IPS-18a (cell line): ENCODE measurements around the gene XPO1.
"Not testable (repeated sequence)": the region's sequence is repeated elsewhere in the genome, so short reads cannot be mapped to it uniquely, and the experiment has no call there.

Source experiments
- H3K27ac ChIP-seq: one replicate; pipeline ENCODE4 v1.5.1; 2013; ENCODE audit warnings: low read length
- H3K27me3 ChIP-seq: one replicate; pipeline ENCODE4 v1.6.1; 2013; ENCODE audit warnings: mild to moderate bottlenecking, low read length; ENCODE audit not compliant: control insufficient read depth, insufficient read depth
- H3K36me3 ChIP-seq: one replicate; pipeline ENCODE4 v1.6.1; 2013; ENCODE audit warnings: low read depth, low read length; ENCODE audit not compliant: control insufficient read depth
- H3K4me1 ChIP-seq: one replicate; pipeline ENCODE4 v1.6.1; 2013; ENCODE audit warnings: low read depth, low read length; ENCODE audit not compliant: control insufficient read depth
- H3K4me3 ChIP-seq: one replicate; pipeline ENCODE4 v1.5.1; 2013; ENCODE audit warnings: low read length
- H3K9ac ChIP-seq: one replicate; pipeline ENCODE4 v1.6.1; 2013; ENCODE audit warnings: mild to moderate bottlenecking, low read length, moderate library complexity
- H3K9me3 ChIP-seq: one replicate; pipeline ENCODE4 v1.6.1; 2013; ENCODE audit warnings: low read depth, low read length; ENCODE audit not compliant: control insufficient read depth

XPO1 gene

GRCh38 chr2:61460163-61460562, 78.0 kb downstream of the XPO1 start:
- Histone ChIP-seq H3K27ac (no peak overlapping the region), H3K36me3 (no peaks in the 10 kb centered on the region), H3K27me3 (no peaks in the 10 kb centered on the region), H3K4me1 (peaks cover 9% of the 10 kb centered on the region), H3K9me3 (no peaks in the 10 kb centered on the region), H3K4me3 (no peak overlapping the region), H3K9ac (no peak overlapping the region)

GRCh38 chr2:61456746-61457420, 81.3 kb downstream of the XPO1 start:
- H3K27ac ChIP-seq = no peak overlapping the region
- H3K9ac ChIP-seq = no peak overlapping the region
- no peaks in the 10 kb centered on the region for H3K36me3 ChIP-seq
- no peaks in the 10 kb centered on the region for H3K4me1 ChIP-seq
- no peaks in the 10 kb centered on the region for H3K9me3 ChIP-seq
- no peaks in the 10 kb centered on the region for H3K27me3 ChIP-seq
- no peak overlapping the region for H3K4me3 ChIP-seq

GRCh38 chr2:61456070-61456745, 81.9 kb downstream of the XPO1 start:
- Histone ChIP-seq H3K9ac (no peak overlapping the region), H3K27me3 (no peaks in the 10 kb centered on the region), H3K4me1 (no peaks in the 10 kb centered on the region), H3K27ac (no peak overlapping the region), H3K36me3 (no peaks in the 10 kb centered on the region), H3K9me3 (no peaks in the 10 kb centered on the region), H3K4me3 (no peak overlapping the region)

GRCh38 chr2:61454972-61455371, 83.2 kb downstream of the XPO1 start:
- not testable (repeated sequence) for H3K9ac ChIP-seq, H3K27me3 ChIP-seq, H3K36me3 ChIP-seq, H3K4me1 ChIP-seq, H3K4me3 ChIP-seq, H3K27ac ChIP-seq, H3K9me3 ChIP-seq

GRCh38 chr2:61454383-61454782, 83.8 kb downstream of the XPO1 start:
- no peak overlapping the region for H3K27ac ChIP-seq
- H3K9me3 ChIP-seq = no peaks in the 10 kb centered on the region
- no peak overlapping the region for H3K4me3 ChIP-seq
- no peak overlapping the region for H3K9ac ChIP-seq
- H3K36me3 ChIP-seq = no peaks in the 10 kb centered on the region
- H3K4me1 ChIP-seq = no peaks in the 10 kb centered on the region
- no peaks in the 10 kb centered on the region for H3K27me3 ChIP-seq

- H3K9ac ChIP-seq = no peak overlapping the region
- H3K4me1 ChIP-seq = no peaks in the 10 kb centered on the region
- H3K9me3 ChIP-seq = no peaks in the 10 kb centered on the region
- no peaks in the 10 kb centered on the region for H3K27me3 ChIP-seq
- H3K4me3 ChIP-seq = no peak overlapping the region
- H3K36me3 ChIP-seq = no peaks in the 10 kb centered on the region
- H3K27ac ChIP-seq = no peak overlapping the region
Observed at GRCh38 chr2:61452392-61452791, 85.8 kb downstream of the XPO1 start.

GRCh38 chr2:61451178-61451577, 87.0 kb downstream of the XPO1 start:
- Histone ChIP-seq H3K36me3 (no peaks in the 10 kb centered on the region), H3K4me1 (no peaks in the 10 kb centered on the region), H3K4me3 (no peak overlapping the region), H3K9ac (no peak overlapping the region), H3K9me3 (no peaks in the 10 kb centered on the region), H3K27me3 (no peaks in the 10 kb centered on the region), H3K27ac (no peak overlapping the region)

- no peak overlapping the region for H3K9ac ChIP-seq
- no peaks in the 10 kb centered on the region for H3K27me3 ChIP-seq
- H3K36me3 ChIP-seq = no peaks in the 10 kb centered on the region
- H3K27ac ChIP-seq = no peak overlapping the region
- no peaks in the 10 kb centered on the region for H3K4me1 ChIP-seq
- no peak overlapping the region for H3K4me3 ChIP-seq
- no peaks in the 10 kb centered on the region for H3K9me3 ChIP-seq
Observed at GRCh38 chr2:61450144-61450543, 88.0 kb downstream of the XPO1 start.

- Histone ChIP-seq H3K27ac (no peak overlapping the region), H3K4me3 (no peak overlapping the region), H3K36me3 (no peaks in the 10 kb centered on the region), H3K9me3 (no peaks in the 10 kb centered on the region), H3K27me3 (no peaks in the 10 kb centered on the region), H3K9ac (no peak overlapping the region), H3K4me1 (no peaks in the 10 kb centered on the region)
Observed at GRCh38 chr2:61448229-61448628, 89.9 kb downstream of the XPO1 start.

- not testable (repeated sequence) for H3K36me3 ChIP-seq, H3K4me3 ChIP-seq
Observed at GRCh38 chr2:61446971-61447370, 91.2 kb downstream of the XPO1 start.

GRCh38 chr2:61443342-61444041, 94.7 kb downstream of the XPO1 start:
- H3K9ac ChIP-seq = no peak overlapping the region
- peaks cover 4% of the 10 kb centered on the region for H3K4me1 ChIP-seq
- H3K4me3 ChIP-seq = no peak overlapping the region
- no peaks in the 10 kb centered on the region for H3K36me3 ChIP-seq
- no peaks in the 10 kb centered on the region for H3K9me3 ChIP-seq
- H3K27ac ChIP-seq = no peak overlapping the region
- no peaks in the 10 kb centered on the region for H3K27me3 ChIP-seq

More at GRCh38 chr2:61446971-61447370, 91.2 kb downstream of the XPO1 start:
- H3K27me3 ChIP-seq, H3K9me3 ChIP-seq, H3K9ac ChIP-seq, H3K4me1 ChIP-seq, H3K27ac ChIP-seq: not testable (repeated sequence)
